ENCODE data around the gene LARGE1.

DNA sequence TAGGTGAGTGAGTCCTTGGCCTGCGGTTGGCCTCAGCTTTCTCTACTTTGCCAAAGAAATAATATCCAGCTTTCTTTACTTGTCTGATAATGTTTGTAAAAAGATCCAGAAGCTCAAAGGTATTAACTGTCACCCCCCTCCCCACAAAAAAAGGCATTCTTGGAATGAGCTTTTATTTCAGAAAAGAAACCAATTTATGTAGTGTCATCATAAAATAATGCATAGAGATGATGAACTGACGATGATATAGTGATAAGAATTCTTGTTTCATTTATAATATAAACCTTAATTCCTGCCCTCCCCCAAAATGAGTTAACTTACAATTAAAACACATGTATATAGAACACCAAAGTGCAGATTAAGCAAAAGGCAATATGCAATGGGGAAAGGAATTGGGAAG is 191.4 kb downstream of the LARGE1 start:
- TF ChIP-seq, protein P1, sequence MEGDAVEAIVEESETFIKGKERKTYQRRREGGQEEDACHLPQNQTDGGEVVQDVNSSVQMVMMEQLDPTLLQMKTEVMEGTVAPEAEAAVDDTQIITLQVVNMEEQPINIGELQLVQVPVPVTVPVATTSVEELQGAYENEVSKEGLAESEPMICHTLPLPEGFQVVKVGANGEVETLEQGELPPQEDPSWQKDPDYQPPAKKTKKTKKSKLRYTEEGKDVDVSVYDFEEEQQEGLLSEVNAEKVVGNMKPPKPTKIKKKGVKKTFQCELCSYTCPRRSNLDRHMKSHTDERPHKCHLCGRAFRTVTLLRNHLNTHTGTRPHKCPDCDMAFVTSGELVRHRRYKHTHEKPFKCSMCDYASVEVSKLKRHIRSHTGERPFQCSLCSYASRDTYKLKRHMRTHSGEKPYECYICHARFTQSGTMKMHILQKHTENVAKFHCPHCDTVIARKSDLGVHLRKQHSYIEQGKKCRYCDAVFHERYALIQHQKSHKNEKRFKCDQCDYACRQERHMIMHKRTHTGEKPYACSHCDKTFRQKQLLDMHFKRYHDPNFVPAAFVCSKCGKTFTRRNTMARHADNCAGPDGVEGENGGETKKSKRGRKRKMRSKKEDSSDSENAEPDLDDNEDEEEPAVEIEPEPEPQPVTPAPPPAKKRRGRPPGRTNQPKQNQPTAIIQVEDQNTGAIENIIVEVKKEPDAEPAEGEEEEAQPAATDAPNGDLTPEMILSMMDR (conservative IDR thresholded peaks at IDR 0.05 in 1 of 2, IDR thresholded peaks at IDR 0.05 in 1 of 2; ENCODE audit: low read depth in 1 of 2, low read length in 2 of 2): no peak
- TF ChIP-seq EZH2 (IDR thresholded peaks at IDR 0.05; ENCODE audit: low read length, missing control alignments): no peak

Measured in fibroblast of lung (primary cell).